Activated naive CD8-positive, alpha-beta T cell treated with anti-CD3 and anti-CD28 coated beads for 36 hours (primary cell): ENCODE results near the gene MYBL2. TPM values are rescaled to one million over a fixed set of nuclear protein-coding genes. Genes with fewer than 3 reads are reported as not detected.
"Not testable (repeated sequence)": the region's sequence is repeated elsewhere in the genome, so short reads cannot be mapped to it uniquely, and the experiment has no call there.

Experiments used
- DNase-seq: peaks from one replicate; pipeline ENCODE4 v3.0.0; 2021
- H3K27ac Mint-ChIP-seq: one replicate; pipeline ENCODE4 v1.8.0; 2022; ENCODE audit warnings: mild to moderate bottlenecking, moderate library complexity, mixed read lengths
- H3K27me3 Mint-ChIP-seq: one replicate; pipeline ENCODE4 v1.8.0; 2022; ENCODE audit warnings: mild to moderate bottlenecking, mixed read lengths
- H3K36me3 Mint-ChIP-seq: one replicate; pipeline ENCODE4 v1.8.0; 2021; ENCODE audit warnings: mild to moderate bottlenecking, mixed read lengths
- H3K4me1 Mint-ChIP-seq: one replicate; pipeline ENCODE4 v1.8.0; 2021; ENCODE audit warnings: mixed read lengths
- H3K4me3 Mint-ChIP-seq: one replicate; pipeline ENCODE4 v1.8.0; 2022; ENCODE audit warnings: mild to moderate bottlenecking, moderate library complexity, mixed read lengths
- H3K9me3 Mint-ChIP-seq: one replicate; pipeline ENCODE4 v1.8.0; 2022; ENCODE audit warnings: mixed read lengths
- total RNA-seq, 2 experiments: library from RNA; stranded (reverse); gene quantifications; one replicate each; pipeline ENCODE4 v1.2.3, GENCODE V29; 2021

Gene MYBL2
- total RNA-seq, result 100 to 1,000 TPM; 139 to 140 TPM

DNA sequence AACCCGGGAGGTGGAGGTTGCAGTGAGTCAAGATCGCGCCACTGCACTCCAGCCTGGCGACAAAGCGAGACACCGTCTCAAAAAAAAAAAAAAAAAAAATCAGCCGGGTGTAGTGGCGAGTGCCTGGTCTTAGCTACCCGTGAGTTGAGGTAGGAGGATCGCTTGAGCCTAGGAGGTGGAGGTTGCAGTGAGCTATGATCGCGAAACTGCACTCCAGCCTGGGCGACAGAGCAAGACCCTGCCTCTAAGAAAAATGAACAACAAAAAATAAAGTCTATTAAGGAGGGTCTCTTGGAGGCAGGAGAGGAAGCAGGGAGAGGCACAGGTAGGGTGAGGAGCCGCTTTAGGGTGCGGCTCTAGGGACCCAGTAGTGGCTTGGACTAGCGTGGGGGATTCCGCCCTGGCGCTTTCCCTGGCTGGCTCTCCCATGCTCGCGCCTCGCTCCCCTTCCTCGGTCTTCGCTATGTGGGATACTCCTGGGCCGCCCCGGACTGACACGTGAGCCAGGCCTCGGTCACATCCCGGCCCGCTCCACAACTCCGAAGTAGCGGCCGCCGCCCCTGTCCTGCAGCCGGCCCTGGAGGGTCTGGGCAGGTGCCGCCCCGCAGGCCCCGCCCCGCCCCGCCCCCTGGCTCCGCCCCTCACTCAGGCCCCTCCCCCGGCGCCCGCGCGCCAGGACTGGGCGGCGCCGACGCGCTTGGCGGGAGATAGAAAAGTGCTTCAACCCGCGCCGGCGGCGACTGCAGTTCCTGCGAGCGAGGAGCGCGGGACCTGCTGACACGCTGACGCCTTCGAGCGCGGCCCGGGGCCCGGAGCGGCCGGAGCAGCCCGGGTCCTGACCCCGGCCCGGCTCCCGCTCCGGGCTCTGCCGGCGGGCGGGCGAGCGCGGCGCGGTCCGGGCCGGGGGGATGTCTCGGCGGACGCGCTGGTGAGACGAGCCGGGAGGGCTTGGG is at the start of gene MYBL2:
TSS of gene MYBL2 (plus strand) at position 739 of the 953 bp plus-strand sequence. CDS start at position 909, 170 bp downstream.
- Mint-ChIP-seq H3K27ac (peak within 1 kb of the TSS; percentile 86), H3K9me3 (no peaks in the 10 kb centered on the region), H3K4me3 (peak within 1 kb of the TSS; percentile 86)

DNA sequence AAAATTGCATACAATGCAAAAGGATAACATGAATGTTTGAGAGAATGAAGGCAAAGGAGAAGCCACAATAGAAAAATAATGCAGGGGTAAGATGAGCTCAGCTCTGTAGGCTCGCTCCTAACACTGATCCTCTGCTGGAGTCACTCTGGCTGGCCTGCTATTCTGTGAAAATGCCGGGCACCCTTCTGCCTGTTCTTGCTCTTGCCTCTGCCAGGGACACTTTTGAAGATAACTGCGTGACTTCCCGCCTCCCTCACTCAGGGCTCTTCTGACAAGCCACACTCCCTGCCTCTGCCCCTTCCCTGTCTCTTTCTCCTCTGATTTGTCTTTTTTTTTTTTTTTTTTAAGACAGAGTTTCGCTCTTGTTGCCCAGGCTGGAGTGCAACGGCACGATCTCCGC is 35.3 kb upstream of the MYBL2 start:
- no peak overlapping the region for H3K27ac Mint-ChIP-seq
- no peak overlapping the region for H3K4me3 Mint-ChIP-seq
- peaks cover 6% of the 10 kb centered on the region for H3K36me3 Mint-ChIP-seq
- H3K9me3 Mint-ChIP-seq, result no peaks in the 10 kb centered on the region
- no peaks in the 10 kb centered on the region for H3K27me3 Mint-ChIP-seq
- H3K4me1 Mint-ChIP-seq, result no peaks in the 10 kb centered on the region
- no peak for DNase-seq

More for the DNA sequence above, at the start of gene MYBL2:
- Mint-ChIP-seq H3K27me3 (peaks cover 38% of the 10 kb centered on the region), H3K4me1 (peaks cover 7% of the 10 kb centered on the region), H3K36me3 (peaks cover 24% of the 10 kb centered on the region)
- DNase-seq, result peak; percentile 77

DNA sequence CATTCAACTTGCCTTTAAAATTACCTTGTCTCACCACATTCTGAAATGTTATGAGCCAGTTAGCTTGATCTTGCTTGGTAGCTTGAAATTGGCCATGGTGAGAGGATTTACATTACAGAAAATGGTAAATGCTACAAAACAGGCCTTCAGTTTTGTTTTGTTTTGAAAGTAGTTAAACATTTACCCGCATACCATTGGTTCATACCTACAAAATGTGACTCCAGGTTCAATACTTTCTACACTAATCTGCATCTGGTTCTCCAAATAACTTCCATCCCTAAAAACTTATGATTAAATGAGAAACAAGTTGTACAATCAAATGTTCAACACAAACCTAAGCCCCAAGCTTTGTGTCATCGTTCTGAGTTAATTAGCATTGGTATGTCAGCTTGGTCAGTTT is 30.5 kb upstream of the MYBL2 start:
- H3K27me3 Mint-ChIP-seq, result no peaks in the 10 kb centered on the region
- H3K27ac Mint-ChIP-seq, result no peak overlapping the region
- H3K4me1 Mint-ChIP-seq, result no peaks in the 10 kb centered on the region
- no peak overlapping the region for H3K4me3 Mint-ChIP-seq
- no peak for DNase-seq
- peaks cover 10% of the 10 kb centered on the region for H3K36me3 Mint-ChIP-seq
- no peaks in the 10 kb centered on the region for H3K9me3 Mint-ChIP-seq

DNA sequence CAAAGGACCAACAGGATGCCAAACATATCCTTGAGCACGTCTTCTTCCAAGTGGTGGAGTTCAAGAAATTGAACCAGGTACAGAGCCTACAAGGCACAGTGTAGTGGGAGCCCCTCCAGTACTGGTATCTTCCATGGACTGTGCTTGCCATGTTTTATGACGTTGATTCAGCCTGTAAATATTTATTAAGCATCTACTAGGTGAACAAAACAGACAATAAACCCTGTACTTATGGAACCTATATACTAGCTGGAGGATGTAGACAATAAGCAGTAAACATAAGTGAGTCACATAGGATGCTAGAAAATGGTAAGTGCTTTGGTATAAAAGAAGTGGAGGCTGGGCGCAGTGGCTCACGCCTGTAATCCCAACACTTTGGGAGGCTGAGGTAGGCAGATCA is 24.4 kb upstream of the MYBL2 start:
- no peaks in the 10 kb centered on the region for H3K9me3 Mint-ChIP-seq
- no peak overlapping the region for H3K4me3 Mint-ChIP-seq
- DNase-seq, result no peak
- H3K4me1 Mint-ChIP-seq, result no peaks in the 10 kb centered on the region
- no peak overlapping the region for H3K27ac Mint-ChIP-seq
- H3K27me3 Mint-ChIP-seq, result no peaks in the 10 kb centered on the region
- H3K36me3 Mint-ChIP-seq, result peaks cover 16% of the 10 kb centered on the region

DNA sequence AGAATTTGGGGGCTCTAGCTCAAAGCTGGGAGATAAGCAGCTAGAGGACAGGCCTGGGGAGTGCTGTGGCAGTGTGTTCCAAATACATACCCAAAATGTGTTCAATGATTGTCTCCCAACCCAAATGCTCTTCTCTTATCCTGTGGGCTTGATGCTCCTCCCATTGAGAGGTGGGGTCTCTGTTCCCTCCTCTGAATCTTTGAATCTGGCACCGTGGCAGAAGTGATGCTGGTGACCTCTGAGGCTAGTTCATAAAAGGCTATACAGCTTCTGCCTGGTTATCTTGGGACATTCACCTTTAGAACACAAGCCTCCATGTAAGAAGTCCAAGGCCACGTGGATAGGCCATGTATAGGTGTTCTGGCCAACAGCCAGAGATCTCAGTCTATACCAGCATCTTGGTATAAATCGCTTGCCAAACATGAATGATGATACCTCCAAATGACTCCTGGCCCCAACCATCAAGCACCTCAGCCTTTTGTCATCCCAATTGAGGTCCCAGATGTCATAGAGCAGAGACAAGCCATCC is 15.9 kb upstream of the MYBL2 start:
- Mint-ChIP-seq H3K9me3 (no peaks in the 10 kb centered on the region), H3K27me3 (no peaks in the 10 kb centered on the region), H3K36me3 (peaks cover 6% of the 10 kb centered on the region), H3K27ac (no peak overlapping the region), H3K4me1 (peaks cover 3% of the 10 kb centered on the region), H3K4me3 (no peak overlapping the region)
- no peak for DNase-seq

DNA sequence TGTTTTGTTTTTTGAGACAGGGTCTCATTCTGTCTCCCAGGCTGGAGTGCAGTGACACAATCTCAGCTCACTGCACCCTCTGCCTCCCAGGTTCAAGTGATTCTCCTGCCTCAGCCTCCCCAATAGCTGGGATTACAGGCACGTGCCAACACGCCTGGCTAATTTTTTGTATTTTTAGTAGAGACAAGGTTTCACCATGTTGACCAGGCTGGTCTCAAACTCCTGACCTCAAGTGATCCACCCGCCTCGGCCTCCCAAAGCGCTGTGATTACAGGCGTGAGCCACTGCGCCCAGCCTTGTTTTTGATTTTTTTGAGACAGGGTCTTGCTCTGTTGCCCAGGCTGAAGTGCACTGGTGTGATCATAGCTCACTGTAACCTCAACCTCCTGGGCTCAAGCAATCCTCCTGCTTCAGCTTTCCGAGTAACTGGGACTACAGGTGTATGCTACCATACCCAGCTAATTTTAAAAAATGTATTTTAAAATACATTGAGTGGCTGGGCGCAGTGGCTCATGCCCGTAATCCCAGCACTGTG is 15.2 kb upstream of the MYBL2 start:
- not testable (repeated sequence) for H3K9me3 Mint-ChIP-seq, H3K4me3 Mint-ChIP-seq, H3K36me3 Mint-ChIP-seq, H3K4me1 Mint-ChIP-seq, H3K27ac Mint-ChIP-seq, H3K27me3 Mint-ChIP-seq, DNase-seq

DNA sequence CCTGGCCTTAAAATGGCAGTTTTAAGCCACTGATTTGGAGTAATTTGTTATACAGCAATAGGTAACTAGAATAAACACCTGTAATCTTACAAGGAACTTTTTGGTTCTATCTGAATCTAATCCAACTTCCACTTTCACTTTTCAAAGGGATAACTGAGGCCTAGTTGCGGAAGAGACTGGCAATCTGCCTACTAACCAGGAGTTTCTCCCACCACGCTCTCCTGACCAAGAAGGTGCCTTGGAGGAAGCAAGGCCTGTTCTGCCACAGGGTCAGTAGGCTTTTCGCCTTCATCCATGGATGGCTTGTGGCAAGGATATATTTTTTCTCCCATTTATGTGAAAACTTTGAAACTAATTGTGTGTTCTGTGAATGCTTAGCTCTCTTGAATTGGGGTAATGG is 12.9 kb upstream of the MYBL2 start:
- no peak overlapping the region for H3K4me3 Mint-ChIP-seq
- H3K4me1 Mint-ChIP-seq, result peaks cover 9% of the 10 kb centered on the region

DNA sequence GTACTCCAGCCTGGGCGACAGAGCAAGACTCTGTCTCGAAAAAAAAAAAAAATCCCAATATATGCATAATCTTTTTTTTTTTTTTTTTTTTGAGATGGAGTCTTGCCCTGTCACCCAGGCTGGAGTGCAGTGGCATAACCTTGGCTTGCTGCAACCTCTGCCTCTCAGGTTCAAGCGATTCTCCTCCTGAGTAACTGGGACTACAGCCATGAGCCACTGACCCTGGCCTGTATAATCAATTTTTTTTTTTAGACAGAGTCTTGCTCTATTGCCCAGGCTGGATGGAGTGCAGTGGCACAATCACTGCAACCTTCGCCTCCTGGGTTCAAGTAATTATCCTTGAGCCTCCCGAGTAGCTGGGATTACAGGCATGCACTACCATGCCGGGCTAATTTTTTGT is 11.7 kb upstream of the MYBL2 start:
- H3K9me3 Mint-ChIP-seq, H3K4me1 Mint-ChIP-seq, H3K36me3 Mint-ChIP-seq, H3K4me3 Mint-ChIP-seq, H3K27ac Mint-ChIP-seq, DNase-seq, H3K27me3 Mint-ChIP-seq: not testable (repeated sequence)

More for the DNA sequence above, 12.9 kb upstream of the MYBL2 start:
- Mint-ChIP-seq H3K27me3 (no peaks in the 10 kb centered on the region), H3K9me3 (no peaks in the 10 kb centered on the region), H3K27ac (no peak overlapping the region), H3K36me3 (no peaks in the 10 kb centered on the region)
- DNase-seq, result no peak

DNA sequence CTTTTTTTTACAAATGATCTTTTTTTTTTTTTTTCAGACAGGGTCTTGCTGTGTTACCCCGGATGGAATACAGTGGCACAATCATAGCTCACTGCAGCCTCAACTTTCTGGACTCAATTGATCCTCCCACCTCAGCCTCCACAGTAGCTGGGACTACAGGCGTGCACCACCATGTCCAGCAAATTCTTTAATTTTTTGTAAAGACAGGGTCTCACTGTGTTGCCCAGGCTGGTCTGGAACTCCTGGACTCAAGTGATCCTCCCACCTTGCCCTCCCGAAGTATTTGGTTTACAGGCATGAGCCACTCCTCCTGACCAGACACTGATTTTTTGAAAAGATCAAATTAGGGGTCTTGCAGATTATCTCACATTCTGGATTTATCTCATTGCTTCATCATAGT is 11.0 kb upstream of the MYBL2 start:
- H3K36me3 Mint-ChIP-seq, result no peaks in the 10 kb centered on the region
- no peak for DNase-seq
- H3K27ac Mint-ChIP-seq, result peak overlapping the region; percentile 45
- peaks cover 9% of the 10 kb centered on the region for H3K4me1 Mint-ChIP-seq
- H3K27me3 Mint-ChIP-seq, result no peaks in the 10 kb centered on the region
- peak overlapping the region; percentile 93 for H3K4me3 Mint-ChIP-seq
- no peaks in the 10 kb centered on the region for H3K9me3 Mint-ChIP-seq

DNA sequence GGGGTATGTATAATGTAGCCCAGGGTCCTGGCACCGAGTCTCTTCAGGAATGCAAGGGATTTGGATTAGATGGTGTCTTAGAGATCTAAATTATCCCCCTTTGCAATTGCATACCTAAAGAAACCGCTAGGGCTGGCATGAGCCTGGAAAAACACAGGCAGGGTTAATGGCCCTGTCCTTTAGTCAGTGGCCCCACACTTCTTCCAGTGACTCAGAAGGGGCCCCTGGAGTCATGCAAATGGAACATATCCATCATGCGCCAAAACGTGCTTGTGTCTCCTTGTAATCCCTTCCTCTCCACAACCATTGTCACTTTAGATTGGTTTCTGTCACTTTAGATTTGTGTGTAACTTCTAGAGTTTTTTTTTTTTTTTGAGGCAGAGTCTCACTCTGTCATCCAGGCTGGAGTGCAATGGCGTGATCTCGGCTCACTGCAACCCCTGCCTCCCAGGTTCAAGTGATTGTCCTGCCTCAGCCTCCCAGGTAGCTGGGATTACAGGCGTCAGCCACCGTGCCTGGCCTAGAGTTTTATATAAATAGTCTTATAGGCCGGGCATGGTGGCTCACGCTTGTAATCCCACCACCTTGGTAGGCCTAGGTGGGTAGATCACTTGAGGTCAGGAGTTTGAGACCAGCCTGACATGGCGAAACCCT is 8.7 kb upstream of the MYBL2 start:
- peak; percentile 67 for DNase-seq
- Mint-ChIP-seq H3K9me3 (no peaks in the 10 kb centered on the region), H3K4me1 (peaks cover 9% of the 10 kb centered on the region), H3K36me3 (no peaks in the 10 kb centered on the region), H3K27me3 (no peaks in the 10 kb centered on the region), H3K27ac (peak overlapping the region; percentile 95), H3K4me3 (peak overlapping the region; percentile 93)

DNA sequence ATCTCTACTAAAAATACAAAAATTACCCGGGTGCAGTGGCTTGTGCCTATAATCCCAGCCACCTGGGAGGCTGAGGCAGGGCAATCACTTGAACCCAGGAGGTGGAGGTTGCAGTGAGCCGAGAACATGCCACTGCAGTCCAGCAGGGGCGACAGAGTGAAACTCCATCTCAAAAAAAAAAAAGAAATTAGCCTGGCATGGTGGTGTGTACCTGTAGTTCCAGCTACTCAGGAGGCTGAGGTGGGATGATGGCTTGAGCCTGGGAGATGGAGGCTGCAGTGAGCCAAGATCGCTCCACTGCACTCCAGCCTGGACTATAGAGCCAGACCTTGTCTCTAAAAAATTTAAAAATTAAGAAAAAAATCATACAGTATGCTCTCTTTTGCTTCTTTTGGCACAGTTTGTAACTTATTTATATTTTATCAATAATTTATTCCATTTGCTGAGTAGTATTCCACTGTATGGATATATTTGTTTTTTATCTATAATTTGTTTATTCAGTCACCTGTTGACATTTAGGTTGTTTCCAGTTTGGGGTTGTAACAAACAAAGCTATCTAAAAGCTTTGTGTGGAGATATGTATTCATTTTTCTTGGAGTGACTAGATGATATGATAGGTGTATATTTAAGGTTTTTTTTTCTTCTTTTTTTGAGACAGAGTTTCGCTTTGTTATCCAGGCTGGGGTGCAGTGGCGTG is 8.0 kb upstream of the MYBL2 start:
- Mint-ChIP-seq H3K36me3 (no peaks in the 10 kb centered on the region), H3K9me3 (no peaks in the 10 kb centered on the region), H3K4me3 (peak overlapping the region; percentile 29), H3K27ac (peak overlapping the region; percentile 54), H3K4me1 (peaks cover 9% of the 10 kb centered on the region), H3K27me3 (no peaks in the 10 kb centered on the region)
- no peak for DNase-seq

DNA sequence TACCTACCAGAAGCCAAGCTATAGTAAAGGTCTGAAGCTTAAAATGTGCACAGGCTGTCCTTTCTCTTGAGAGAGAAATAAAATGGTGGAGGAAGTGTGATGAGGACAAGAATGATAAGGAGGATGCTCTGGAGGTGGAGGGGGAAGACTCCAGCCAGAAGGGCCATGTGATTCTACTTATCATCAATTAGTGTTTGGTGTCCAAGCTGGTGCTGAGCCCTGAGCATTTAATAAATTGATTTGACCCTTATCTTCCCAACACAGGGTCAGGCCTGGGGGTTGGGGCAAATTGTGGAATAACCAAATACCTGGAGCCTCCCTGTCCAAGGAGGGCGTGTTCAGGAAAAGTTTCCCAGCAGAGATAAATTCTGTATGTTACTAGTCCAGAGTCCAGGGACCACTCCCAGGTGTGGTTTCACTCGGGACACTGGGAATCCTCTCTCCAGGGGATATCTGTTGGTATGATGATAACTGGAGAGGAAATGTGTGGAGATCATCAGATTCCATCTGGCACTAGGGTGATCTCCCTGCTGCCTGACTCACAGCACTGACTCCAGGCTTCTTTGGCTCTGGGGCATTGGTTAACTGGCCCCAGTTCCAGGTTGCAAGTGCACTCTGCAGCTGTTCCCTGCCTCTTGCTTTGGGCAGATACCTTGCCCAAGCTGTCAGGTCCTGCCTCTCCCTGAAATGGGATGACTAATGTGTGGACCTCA is 3.8 kb upstream of the MYBL2 start:
- Mint-ChIP-seq H3K9me3 (no peaks in the 10 kb centered on the region), H3K4me1 (peaks cover 4% of the 10 kb centered on the region), H3K27ac (no peak overlapping the region), H3K27me3 (peaks cover 10% of the 10 kb centered on the region), H3K4me3 (no peak overlapping the region), H3K36me3 (no peaks in the 10 kb centered on the region)
- no peak for DNase-seq

DNA sequence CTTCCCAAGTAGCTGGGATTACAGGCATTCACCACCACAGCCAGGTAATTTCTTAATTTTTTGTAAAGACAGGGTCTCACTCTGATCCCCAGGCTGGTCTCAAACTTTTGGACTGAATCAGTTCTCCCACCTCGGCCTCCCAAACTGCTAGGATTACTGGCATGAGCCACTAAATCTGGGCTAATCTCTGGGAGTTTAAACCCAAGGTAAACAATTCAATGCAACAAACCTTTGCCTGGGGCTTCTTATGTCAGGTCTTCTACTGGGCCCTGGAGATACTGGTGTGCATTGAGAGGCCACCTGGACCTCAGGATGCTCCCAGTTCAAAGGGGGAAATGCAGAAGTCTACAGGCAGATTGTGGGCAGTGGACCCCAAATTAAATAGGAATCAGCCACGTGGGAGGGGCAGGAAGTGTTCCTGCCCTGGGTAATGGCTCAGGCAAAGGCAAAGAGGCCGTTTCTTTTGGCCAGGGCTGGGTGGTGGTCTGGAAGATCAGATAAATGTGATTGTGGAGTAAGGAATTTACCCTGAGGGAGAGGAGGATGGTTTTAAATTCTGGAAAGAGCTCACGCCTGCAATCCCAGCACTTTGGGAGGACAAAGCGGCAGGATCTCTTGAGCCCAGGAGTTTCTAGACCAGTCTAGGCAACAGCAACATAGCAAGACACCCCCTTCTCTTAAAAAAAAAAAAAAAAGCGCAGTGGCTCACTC is 1.3 kb upstream of the MYBL2 start:
- Mint-ChIP-seq H3K27me3 (peaks cover 35% of the 10 kb centered on the region), H3K9me3 (no peaks in the 10 kb centered on the region), H3K27ac (no peak overlapping the region), H3K4me1 (peaks cover 7% of the 10 kb centered on the region), H3K36me3 (peaks cover 22% of the 10 kb centered on the region), H3K4me3 (peak overlapping the region; percentile 20)
- DNase-seq, result no peak
